NCI-H1694 treated with DMSO at 0.1 percent for 48 hours (cell line): Measurements from ENCODE around the gene STK10.
A peak's percentile ranks its signal among the peaks of the same experiment; 100 is the strongest.
"Not testable (repeated sequence)": the region's sequence is repeated elsewhere in the genome, so short reads cannot be mapped to it uniquely, and the experiment has no call there.

Experiments used
- DNase-seq: peaks from one replicate; lab custom pipeline; 2025; lab: John Stamatoyannopoulos, UW

The STK10 gene

GRCh38 chr5:172188033-172188892, at the start of gene STK10:
TSS of gene STK10 (minus strand) at chr5:172188224. CDS start at chr5:172188042, 182 bp downstream.
- peak; percentile 73 for DNase-seq

DNA sequence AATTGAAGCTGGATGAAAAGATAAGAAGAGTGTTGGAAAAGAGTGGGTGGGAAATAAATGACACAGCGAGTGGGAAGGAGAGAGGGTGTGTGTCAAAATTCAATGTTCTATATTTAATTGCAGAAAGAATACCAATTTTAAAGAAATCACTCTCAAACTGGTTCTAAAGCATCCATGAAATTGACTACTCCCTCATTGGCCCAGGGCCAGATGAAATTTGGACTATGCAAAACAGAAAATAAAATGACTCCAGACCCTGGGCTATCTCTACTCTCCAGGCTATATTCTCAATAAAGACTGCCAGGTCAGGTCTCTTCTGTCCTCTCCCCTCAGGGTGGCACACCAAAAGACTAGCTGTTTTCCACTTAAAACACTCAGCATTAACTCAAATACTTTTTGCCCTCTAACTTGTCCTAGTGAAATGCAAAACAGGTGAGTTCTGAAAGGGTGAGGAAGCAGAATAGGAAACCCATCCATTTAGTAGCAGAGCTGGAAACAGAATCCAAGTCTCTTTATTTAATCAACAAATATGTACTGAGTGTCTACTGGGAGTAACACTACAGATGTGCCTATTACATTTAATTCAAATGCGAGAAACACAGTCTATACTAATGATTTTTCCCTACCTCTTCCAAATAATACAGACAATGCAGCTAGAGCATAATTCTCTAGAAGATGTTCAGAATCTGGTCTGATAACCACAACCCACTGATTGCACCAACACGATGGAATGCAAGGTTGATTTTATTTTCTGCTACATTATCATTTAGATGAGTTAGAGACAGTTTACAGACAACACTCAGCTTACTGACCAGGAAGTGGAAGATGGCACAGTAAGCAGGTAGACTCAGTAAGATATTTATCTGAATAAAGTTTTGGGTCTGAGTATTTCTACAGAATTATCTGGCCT, 48.1 kb upstream of the STK10 start:
- DNase-seq: no peak

GRCh38 chr5:172235132-172235780, 47.2 kb upstream of the STK10 start:
- DNase-seq: no peak

DNA sequence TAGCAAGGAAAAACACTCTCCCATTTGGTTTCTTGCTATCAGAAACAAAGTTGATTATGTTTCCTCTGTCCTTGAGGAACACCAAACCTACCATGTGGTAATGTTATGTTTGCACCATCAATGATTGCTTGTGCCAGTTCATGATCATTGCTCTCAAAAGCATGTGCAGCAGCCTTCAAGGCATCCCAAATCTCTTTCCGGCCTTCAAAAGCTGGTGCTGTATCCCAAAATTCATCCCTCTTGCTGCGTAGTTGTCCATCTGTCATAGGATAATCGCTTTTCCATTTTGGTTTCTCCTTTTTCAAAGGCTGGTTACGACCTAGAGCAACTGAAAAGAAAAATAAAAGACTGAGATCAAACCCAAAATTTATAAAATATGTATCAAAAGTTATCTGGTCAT, 46.0 kb upstream of the STK10 start:
- no peak for DNase-seq

DNA sequence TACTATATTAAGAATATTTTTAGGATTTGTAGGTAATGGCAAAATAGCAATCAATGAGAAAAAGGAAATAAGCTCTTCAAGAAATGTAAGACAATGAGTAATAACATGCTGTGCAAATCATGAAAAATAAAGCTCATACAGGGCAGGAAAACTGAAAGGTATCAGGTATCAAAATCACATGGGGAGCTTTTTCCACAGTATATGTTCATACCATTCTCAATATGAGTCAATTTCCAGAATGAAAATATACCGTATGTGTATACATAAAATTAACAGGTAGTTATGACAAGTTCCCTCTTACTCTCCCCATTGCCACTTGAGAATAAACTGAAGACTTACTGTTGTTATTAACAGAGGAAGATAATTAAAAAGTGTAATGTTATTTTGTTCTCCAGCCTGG, 41.9 kb upstream of the STK10 start:
- DNase-seq: no peak

DNA sequence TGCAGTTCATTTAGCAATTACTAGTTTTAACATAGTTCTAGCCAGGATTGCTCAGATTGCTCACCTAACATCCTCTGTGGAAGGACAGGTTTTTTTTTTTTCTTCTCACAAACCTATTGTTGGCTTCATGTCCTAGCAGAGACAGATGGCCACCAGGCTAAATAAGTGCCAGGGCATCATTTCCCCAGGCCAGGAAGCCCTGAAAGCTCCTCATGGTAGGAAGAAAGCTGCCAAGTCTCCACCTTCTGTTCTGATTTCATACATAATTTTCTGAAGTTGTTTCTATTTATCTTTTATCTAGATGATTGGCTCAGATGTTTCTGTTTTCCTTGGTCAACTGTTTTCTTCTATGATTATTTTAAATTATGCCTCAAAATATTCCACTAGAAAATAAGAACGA, 37.0 kb upstream of the STK10 start:
- peak; percentile 14 for DNase-seq

DNA sequence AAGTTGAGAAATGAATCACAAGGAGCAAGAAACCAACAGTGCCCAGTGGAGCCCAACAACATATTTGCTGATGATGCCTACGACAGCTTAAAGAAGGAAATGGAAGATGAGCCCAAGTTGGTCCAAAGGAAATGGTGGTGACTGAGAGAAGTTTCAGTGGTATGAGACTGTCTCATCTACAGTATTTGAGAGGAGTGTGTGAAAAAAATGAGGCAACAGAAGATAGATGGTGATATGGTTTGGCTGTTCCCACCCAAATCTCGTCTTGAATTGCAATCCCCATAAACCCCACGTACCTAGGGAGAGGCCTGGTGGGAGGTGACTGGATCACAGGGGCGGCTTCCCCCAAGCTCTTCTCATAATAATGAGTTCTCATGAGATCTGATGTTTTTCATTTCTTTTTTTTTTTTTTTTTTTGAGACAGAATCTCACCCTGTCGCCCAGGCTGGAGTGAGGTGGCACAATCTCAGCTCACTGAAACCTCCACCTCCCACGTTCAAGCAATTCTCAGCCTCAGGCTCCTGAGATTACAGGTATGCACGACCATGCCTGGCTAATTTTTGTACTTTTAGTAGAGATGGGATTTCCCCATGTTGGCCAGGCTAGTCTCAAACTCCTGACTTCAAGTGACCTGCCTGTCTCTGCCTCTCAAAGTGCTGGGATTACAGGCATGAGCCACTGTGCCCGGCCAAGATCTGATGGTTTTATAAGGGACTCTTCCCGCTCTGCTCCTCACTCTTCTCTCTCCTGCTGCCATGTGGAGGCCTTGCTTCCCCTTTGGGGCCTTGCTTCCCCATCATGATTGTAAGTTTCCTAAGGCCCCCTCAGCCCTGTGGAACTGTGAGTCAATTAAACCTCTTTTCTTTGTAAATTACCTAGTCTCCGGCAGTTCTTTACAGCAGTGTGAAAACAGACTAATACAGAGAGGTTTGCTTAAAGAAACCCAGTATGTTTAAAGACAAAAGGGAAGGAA, 36.2 kb upstream of the STK10 start:
- DNase-seq: no peak

DNA sequence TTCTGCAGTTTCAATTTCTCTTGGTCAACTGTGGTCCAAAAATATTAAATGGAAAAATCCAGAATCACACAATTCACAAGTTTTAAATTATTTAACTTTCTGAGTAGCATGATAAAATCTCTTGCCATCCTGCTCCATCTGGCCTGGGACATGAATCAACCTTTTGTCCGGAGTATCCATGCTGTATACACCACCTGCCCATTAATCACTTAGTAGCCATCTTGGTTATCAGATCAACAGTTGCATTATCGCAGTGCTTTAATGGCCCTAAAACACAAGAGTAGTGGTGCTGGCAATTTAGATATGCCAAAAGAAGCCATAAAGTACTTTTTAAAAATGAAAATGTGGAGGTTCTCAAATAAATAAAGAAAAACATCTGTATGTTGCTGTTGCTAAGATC, 31.3 kb upstream of the STK10 start:
- DNase-seq: no peak

GRCh38 chr5:172216345-172216744, 28.3 kb upstream of the STK10 start:
- DNase-seq: no peak

GRCh38 chr5:172213126-172213525, 25.1 kb upstream of the STK10 start:
- DNase-seq: no peak

GRCh38 chr5:172211676-172212075, 23.7 kb upstream of the STK10 start:
- no peak for DNase-seq

- DNase-seq: no peak
Measured at GRCh38 chr5:172209714-172210113, 21.7 kb upstream of the STK10 start.

DNA sequence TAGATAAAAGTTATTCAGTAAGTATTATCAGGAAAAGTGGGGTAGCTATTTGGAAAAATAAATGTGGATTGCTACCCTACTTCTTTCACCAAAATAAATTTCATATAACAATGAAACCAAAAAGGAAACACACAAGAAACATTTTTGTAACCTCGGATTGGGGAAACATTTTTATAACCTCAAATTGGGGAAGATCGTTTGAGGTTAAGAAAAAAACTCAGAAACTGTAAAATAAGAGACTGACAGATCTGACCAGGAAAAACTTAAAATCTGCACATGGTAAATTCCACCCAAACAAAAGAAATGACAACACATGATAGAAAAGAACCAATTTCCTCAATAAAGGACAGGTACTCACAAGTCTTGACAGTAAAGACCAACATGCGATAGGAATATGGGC, 19.5 kb upstream of the STK10 start:
- no peak for DNase-seq

DNA sequence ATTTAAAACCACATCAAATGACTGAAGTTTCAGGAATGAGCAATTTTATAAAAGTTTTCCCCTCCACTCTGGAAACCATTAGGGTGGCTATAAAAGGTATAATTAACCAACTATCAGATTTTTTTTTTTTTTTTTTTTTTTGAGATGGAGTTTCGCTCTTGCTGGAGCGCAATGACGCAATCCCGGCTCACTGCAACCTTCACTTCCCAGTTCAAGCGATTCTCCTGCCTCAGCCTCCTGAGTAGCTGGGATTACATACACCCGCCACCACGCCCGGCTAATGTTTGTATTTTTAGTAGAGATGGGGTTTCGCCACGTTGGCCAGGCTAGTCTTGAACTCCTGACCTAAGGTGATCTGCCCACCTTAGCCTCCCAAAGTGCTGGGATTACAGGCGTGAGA, 18.0 kb upstream of the STK10 start:
- DNase-seq: not testable (repeated sequence)

DNA sequence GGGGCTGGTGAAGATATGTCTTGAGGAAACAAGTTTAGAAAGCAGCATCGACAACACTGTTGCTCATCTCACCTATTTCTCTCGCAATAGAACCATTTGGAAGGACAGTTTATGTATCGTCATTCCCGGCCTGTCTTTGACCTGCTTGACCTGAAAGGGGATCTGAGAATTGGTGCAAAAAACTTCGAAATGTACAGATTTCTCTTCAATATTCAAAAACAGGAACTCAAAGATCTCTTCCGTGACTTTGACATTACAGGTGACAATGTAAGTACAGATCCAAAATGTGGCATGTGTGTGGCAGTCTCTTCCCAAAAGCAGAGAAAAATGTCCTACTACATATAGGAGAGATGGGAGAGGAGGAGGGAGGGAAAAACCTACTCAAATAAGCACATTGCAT, 12.5 kb upstream of the STK10 start:
- no peak for DNase-seq

GRCh38 chr5:172199446-172199845, 11.4 kb upstream of the STK10 start:
- no peak for DNase-seq

GRCh38 chr5:172197775-172198174, 9.8 kb upstream of the STK10 start:
- not testable (repeated sequence) for DNase-seq

DNA sequence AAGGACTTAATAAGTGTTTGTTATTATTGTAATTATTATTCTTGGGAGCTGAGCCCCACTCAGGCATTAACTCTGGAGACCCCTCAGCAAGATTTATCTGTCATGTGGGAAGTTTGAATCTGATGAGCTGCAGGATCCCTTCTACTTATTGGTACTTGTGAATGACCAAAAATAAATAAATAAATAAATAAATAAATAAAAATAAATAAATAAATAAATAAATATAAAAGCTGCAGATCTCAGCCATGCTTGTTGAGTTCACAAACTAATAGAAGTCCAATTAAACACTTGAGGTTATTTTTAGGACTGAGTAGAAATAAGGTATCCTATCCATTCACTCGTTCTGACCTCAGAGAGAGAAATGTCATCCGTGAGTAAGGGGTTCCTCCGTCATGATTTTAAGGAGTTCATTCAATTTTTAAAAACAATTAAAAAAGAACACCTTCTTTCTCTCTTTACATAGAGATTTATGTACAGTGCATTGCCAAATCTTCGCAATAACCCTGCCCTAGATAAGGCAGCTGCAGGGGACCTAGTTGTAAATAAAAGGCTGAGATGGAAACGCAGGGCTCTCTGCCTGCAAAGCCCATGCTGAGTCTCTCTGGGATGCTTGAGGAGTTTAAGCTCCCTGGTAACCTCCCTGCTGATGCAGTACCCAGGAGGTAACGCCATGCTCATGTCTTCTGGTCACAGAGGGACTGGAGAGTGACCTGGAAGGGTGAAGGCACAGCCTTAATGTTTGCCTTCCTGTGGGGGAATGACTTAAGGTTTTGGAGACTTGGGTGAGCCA, 7.2 kb upstream of the STK10 start:
- no peak for DNase-seq

DNA sequence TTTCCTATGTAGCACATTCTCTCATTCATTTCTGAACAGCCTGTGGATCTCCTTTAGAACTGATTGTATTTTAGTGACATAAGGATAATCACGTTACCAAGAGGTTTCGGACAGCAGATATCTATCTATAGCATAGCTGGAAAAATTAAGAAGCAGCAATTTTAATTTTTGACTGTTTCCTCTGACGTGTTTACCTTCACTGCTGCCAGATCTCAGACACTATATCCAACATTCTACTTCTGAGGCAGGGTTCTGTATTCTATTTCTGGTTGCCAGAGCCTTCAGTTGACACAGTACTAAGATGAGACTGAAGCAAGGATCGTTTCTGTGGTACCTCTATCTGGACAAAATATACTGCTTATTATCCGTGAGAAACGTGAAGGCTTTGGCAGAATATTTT, 5.8 kb upstream of the STK10 start, which contains the start of gene EFCAB9:
TSS of gene EFCAB9 (plus strand) at position 301 of the 400 bp plus-strand sequence. CDS start at position 302, 1 bp downstream.
- no peak for DNase-seq

DNA sequence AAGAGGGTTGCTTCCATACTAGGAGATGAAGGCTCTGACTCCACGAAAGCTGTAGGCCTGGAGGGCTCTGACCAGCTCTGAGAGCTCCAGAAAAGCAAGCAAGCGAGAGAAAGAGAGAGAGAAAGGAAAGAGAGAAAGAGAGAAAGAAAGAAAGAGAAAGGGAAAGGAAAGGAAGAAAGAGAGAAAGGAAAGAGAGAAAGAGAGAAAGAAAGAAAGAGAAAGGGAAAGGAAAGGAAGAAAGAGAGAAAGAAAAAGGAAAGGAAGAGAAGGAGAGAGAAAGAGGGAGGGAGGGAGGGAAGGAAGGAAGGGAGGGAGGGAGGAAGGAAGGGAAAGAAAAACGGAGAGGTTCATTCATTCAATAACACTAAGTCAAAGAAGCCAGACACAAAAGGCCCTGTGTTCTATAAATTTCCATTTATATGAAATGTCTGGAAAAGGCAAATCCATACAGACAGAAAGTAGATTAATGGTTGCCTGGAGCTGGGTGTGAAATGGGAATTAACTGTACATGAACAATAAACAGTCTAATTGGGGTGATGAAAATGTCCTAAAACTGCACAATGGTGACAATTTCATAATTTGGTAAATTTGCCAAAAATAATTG, 1.8 kb upstream of the STK10 start:
- DNase-seq: no peak
